GM10266 (cell line): ENCODE measurements around the gene DRD2.

Experiments
- DNase-seq: peaks from one replicate; pipeline ENCODE4 v3.0.0; 2012; ENCODE audit errors: extremely low spot score
- CTCF ChIP-seq: IDR thresholded peaks from 2 replicates; pipeline ENCODE4 v1.5.1; 2012; ENCODE audit warnings: mild to moderate bottlenecking, low read depth; ENCODE audit not compliant: control insufficient read depth, insufficient read depth; ENCODE audit errors: missing control alignments

The DRD2 gene

DNA sequence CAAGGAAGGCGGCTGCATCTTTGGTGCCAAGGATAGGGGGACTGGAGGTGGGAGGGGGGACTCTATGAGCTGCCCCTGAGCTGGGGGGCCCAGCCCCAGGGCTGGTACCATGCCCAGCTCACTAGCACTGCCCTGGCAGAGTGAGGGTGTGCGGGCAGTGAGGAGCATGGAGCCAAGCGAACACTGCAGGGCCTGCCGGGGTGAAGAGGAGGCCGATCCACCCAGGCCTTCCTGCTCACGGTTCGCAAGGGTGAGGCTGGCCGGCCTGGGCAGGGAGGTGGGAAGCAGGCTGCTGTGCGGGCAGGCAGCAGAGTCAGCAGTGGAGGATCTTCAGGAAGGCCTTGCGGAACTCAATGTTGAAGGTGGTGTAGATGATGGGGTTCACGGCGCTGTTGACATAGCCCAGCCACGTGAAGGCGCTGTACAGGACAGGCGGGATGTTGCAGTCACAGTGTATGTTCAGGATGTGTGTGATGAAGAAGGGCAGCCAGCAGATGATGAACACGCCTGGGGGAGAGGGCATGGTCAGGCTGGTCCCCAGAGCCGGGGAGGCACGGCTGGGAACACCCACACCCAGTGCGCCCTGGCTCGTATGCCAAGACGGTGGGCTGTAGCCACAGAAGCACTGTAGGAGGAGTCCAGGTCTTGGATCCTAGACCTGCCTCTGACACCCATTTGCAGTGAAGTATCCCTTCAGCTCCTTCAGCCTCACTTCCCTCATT is 64.6 kb downstream of the DRD2 start:
- no peak for TF ChIP-seq CTCF
- DNase-seq: no peak

DNA sequence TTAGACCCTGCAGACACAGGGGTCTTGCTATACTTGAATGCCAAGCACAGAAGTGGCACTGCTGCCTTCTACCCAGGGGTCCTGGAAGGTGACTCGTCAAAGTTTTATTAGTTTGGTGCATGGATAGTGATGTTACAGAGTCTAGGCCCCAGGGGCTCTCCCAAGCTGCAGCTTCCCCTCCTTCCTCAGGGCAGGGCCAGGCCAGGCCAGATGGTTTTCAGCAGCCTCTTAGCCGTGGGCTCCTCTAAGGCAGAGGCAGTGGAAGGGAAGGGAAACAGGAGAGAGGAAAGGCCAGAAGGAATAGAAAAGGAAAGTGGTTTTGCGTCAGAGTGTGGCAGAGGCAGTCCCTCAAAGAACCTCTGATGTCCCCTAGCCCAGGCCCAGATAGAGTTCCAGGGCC is 65.7 kb downstream of the DRD2 start:
- no peak for TF ChIP-seq CTCF

GRCh38 chr11:113408887-113409286 is 66.3 kb downstream of the DRD2 start:
- no peak for DNase-seq
- TF ChIP-seq CTCF: no peak

More for the DNA sequence above, 65.7 kb downstream of the DRD2 start:
- no peak for DNase-seq

GRCh38 chr11:113408206-113408605 is 67.0 kb downstream of the DRD2 start:
- no peak for DNase-seq
- no peak for TF ChIP-seq CTCF

GRCh38 chr11:113407163-113407562 is 68.0 kb downstream of the DRD2 start:
- TF ChIP-seq CTCF: no peak
- no peak for DNase-seq

DNA sequence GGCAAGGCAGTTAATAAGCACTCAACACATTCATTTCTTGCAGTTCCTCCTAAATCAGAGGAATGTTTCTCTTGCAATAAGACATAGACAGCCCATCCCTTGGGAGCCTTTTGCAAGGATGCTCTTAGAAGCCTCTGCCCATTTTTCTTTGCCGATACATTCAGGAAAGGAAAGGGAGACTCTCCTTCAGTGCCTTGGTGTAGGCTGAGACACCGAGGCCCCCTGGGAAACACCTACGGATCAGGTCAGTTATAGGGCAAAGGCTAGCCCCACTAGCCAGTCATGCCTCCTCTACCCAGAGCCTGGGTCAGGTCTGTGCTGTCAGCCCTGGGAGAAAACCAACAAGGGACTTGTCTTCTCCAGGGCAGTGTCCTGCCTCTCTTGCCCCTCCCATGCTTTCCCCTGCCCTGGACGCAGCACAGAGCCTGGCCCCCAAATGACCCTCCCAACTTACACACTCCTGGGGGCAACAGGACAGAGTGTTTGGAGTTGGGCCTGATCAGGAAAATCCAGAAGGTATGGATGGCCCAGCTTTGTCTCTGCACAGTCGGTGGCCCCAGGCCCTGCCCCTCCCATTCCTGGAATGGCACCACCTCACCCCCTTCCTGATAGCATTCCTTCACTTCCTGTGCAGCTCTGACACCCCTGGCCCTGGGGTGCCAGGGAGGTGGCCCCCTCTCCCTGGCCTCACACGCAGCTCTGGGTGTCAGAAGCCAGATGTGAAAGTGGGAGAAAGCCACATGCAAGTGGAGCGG is 69.3 kb downstream of the DRD2 start:
- no peak for TF ChIP-seq CTCF
- no peak for DNase-seq

- no peak for DNase-seq
- TF ChIP-seq CTCF: no peak
These were observed 70.3 kb downstream of the DRD2 start for GRCh38 chr11:113404859-113405430.
